HG02852 (cell line): ENCODE results near the gene PSMD9.
"Not testable (repeated sequence)": the region's sequence is repeated elsewhere in the genome, so short reads cannot be mapped to it uniquely, and the experiment has no call there.

Experiments
- ATAC-seq: cut with Tn5 transposase; IDR thresholded peaks from one replicate; pipeline ENCODE4 v1.9.1; 2021; ENCODE audit warnings: mild to moderate bottlenecking, moderate library complexity; ENCODE audit not compliant: unreplicated experiment

Gene PSMD9

DNA sequence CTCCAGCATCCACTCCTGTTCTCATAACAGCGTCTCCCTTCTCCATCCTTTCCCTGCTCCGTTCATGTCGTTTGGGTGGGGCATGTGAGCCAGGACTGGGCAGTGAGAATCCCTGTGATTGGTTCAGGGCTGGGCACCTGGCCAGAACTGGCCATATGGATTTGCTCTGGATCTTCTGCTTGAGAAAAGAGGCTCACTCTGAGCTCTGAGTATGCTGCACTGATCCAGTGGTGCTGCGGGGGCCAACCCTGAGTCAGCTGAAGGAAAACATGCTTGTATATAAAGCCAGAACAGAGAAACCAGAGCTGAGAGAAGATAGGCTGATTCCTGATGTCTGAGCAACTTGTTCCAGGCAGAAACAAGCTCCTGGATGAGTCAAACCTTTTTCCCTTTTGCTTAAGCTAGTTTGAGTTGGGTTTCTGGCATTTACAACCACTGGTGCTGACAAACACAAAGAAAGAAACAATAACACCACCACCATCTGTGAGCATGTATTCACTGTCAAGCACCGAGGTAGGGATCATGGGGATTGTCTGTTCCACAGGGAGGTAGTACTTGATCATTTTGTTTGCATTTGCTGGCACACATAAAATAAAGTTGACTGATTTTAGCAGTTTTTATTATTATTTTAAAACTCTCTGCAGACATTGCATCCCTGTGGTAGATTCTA, 15.9 kb upstream of the PSMD9 start:
- ATAC-seq = no peak

DNA sequence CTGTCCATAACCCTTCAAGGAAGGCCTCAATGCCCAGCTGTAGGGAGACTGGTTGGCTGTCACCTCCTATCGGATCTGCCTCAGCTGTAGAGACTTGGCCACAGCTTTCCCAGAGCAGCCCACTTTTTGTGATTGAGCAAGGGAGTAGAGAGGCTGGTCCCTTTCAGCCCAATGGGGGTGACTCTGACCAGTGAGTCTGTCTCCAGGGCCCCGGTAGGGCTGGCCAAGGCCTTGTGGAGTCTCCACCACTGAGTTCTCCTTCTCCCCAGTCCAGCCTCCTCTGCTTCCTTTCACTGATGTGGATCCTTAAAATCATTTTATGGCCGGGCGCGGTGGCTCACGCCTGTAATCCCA, 15.4 kb upstream of the PSMD9 start:
- ATAC-seq = no peak

DNA sequence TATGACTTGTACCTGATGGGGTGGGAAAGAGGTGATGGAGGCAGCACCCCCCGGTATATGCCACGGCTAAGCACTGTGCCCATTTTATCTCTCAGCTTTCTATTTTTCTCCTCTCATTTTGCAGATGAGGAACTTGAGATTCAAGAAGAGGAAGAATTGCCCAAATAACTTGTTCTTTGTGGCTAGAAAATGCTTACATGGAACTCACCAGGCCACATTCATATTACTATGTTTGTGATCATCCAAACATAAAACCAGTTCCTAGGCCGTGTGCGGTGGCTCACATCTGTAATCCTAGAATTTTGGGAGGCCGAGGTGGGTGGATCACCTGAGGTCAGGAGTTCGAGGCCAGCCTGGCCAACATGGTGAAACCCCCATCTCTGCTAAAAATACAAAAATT, 14.5 kb upstream of the PSMD9 start:
- ATAC-seq = no peak

DNA sequence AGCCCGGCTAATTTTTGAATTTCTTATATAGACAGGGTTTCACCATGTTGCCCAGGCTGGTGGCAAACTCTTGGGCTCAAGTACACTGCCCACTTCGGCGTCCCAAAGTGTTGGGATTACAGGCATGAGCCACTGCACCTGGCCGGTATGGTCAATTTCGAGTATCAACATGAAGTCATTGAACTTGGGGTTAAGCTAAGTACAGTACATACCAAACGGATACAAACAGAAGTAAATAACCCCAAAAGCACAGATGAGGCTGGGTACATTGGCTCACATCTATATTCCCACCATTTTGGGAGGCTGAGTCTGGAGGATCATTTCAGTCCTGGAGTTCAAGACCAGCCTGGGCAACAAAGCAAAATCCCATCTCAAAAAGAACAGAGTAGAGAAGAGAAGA, 13.0 kb upstream of the PSMD9 start:
- no peak for ATAC-seq

DNA sequence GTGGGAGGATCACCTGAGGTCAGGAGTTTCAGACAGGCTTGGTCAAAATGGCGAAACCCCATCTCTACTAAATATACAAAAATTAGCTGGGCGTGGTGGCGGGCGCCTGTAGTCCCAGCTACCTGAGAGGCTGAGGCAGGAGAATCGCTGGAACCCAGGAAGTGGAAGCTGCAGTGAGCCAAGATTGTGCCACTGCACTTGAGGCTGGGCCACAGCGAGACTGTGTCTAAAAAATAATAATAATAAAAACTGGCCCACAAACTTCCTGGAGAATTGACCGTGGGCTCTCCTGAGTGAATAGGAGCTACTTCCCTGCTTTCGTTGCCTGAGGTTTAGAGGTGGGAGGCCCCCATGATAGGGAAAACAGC, 12.5 kb upstream of the PSMD9 start:
- ATAC-seq = not testable (repeated sequence)

DNA sequence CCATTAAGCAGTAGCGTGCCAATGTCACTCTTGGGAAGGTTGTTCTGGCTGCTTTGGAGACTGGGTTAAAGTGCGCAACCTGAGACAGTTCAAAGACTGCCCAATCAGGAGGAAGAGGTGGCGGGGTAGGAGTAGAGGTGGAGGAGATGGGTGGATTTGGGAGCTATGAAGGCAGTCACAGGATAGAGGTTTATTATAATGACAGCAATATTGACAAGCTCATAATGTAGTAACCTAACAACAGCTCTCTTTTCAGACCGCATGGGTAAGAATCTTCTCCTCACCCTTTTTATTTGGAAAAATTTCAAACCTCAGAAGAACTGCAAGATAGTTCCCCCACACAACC, 5.3 kb upstream of the PSMD9 start:
- ATAC-seq = no peak

DNA sequence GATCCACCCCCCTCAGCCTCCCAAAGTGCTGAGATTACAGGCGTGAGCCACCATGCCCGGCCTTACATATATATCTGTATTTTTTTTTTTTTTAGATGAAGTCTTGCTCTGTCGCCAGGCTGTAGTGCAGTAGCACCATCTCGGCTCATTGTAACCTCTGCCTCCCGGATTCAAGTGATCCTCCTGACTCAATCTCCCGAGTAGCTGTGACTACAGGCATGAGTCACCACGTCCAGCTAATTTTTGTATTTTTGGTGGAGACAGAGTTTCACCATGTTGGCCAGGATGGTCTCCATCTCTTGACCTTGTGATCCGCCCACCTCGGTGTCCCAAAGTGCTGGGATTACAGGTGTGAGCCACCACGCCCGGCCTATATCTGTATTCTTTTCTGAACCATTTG, 3.5 kb upstream of the PSMD9 start:
- not testable (repeated sequence) for ATAC-seq

DNA sequence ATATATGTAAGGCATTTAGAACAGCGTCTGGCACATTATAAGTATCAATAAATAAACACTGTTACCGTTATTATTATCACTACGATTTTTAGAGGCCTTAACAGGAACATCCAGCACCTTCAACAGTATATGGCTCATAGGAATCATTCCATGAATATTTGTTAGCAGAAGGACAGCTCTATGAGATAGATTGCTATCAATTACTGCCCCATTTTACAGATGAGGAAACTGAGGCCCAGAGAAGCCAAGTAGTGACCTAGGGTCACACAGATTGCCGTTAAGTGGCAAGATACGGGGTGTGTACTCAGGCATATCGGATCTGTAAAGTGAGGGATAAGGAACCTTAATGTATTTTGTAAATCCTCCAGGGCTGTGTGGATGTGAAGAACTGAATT, 510 bp upstream of the PSMD9 start:
- no peak for ATAC-seq

DNA sequence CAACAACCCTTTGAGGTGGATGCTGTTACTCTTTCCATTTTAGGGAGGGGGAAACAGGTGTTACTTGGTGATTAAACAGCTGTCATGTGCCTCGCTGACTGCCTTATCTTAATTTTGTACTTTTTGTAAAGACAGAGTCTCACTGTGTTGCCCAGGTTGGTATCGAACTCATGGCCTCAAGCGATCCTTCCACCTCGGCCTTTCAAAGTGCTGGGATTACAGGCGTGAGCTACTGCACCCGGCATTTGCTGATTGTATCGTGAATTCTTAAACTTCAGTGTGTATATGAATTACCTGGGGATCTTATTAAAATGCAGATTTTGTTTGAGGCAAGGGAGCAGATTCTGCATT, 659 bp downstream of the PSMD9 start:
- ATAC-seq = no peak

DNA sequence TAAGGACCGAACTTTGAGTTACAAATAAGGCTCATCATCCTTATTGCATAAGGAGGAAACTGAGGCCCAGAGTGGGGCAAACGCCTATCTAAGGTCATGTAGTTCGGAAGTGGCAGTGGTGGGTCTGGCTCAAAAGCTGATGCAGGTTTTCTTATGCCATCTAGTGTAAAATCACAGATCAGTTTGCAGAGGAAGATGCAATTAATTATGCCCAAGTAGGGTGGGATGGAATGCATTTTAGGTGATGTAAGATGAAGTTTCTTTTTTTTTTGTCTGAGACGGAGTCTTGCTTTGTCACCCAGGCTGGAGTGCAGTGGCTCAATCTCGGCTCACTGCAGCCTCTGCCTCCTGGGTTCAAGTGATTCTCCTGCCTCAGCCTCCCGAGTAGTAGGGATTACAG, 1.1 kb downstream of the PSMD9 start:
- ATAC-seq = not testable (repeated sequence)

DNA sequence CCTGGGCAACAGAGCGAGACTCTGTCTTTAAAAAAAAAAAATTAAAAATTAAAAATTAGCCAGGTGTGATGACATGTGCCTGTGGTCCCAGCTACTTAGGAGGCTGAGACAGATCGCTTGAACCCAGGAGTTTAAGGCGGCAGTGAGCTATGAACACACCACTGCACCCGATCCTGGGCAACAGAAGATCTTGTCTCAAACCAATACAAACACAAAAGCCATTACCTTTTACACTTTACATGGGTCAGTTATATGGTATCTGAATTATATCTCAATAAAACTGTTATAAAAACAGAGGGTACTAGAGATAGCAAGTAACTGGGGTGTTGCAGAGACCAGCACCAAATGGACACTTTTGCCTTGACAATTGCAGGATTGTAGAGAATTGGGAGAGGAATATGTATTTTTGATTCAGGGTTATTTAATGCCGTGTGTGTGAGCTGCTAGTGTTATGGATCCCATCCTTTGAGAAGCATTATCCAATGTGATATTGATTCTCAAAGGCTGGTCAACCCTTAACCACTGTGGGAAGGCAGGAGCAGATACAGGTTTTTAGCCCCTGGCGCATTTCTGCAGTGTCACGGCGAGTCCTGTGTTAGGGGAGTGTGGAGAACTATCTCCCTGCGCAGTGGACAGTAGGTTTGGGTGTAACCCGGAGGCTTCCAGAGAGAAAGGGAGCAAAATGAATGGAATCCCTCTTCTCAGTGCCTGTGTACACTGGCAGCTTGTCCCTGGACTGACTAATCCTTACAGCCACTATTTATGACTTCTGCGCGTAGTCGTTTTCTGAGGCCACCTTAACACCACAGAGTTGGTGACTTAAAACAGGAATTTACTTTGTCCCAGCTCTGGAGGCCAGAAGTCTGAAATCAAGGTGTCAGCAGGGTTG, 4.3 kb downstream of the PSMD9 start:
- no peak for ATAC-seq

DNA sequence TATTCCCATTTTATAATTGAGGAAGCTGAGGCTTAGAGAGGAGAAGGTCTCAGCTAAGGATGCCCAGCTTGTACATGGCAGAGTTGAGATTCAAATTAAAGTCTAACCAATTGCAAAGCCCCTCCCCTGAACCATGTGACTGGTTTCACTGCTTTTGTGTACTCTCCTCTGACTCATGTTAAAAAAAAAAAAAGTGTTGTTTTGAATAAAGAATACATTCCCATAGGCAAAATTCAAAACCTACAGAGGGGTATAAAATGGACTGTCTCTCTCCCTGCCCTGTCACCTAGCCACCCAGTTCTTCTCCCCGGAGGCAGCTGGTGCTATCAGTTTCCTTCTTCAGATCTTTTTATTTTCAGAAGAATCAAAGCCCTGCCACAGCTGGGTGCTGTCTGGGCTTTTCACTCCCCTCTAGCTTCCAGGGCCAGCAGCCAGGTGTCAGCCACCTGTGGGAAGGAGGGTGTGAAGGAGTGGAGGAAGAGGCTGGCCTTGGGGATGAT, 5.4 kb downstream of the PSMD9 start:
- ATAC-seq = no peak

DNA sequence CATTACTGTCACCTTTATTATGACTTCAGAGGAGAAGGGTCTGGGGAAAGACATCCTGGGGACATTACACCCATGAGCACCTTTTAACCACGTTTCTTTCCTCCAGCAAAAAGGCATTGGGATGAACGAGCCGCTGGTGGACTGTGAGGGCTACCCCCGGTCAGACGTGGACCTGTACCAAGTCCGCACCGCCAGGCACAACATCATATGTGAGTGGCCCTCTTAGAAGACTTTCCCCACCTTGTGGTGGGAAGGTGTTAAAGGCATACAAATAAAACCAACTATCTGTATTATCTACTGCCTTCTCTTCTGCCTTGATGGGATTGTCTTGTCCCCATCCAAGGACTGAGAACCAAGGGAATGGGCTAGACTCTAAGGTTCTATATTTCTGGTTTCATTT, 6.0 kb downstream of the PSMD9 start:
- no peak for ATAC-seq

DNA sequence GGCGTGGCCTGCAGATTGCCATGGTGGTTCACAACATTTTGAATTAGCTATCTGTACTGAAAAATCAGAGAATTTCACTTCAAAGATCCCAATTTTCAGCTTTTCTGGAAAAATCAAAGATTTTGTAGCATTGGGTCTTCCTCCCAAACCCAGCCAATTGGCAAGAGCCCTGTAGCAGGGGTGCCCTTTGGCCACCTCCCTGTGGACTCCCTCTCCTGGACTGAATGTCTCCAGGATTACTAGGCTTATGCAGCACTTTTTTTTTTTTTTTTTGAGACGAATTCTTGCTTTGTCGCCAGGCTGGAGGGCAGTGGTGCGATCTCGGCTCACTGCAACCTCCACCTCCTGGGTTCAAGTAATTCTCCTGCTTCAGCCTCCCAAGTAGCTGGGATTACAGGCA, 9.7 kb downstream of the PSMD9 start:
- no peak for ATAC-seq

DNA sequence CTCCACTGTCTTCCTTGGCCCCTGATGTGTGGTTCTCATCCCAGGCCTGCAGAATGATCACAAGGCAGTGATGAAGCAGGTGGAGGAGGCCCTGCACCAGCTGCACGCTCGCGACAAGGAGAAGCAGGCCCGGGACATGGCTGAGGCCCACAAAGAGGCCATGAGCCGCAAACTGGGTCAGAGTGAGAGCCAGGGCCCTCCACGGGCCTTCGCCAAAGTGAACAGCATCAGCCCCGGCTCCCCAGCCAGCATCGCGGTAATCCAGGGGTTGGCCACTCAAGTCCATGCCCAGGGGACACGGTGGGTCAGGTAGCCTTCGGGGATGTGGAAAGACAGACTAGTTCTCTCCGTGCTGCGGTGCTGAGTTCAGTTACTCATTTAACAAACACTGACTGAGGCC, 11.0 kb downstream of the PSMD9 start:
- no peak for ATAC-seq

DNA sequence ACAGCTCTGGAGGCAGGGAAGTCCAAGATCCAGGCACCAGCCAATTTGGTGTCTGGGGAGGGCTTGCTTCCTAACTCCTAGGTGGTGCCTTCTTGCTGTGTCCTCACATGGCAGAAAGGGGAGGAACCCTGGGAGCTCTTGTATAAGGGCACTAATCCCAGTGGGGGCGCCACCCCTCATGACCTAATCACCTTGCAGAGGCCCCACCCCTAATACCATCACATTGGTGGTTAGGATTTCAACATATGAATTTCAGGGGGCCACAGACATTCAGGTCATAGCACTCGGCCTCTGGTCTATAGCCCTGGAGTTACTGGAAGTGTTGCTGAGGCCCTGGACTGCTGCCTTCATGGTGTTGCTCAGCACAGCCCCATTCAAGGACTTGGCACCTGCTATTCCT, 14.6 kb downstream of the PSMD9 start:
- no peak for ATAC-seq

DNA sequence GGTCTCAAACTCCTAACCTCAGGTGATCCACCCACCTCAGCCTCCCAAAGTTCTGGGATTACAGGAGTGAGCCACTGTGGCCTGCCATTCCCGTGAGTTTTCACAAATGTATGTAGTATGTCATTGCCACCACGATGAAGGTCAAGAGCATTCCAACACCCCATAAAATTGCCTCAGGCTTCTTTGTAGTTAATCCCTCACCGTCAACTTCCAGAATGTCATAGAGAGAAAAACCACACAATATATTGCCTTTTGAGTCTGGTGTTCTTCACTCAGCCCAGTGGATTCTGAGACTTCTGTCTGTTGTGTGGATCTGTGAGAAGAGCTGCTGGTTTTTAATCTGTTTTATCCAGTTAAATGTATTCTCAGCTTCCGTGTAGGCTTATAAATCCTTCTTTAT, 17.2 kb downstream of the PSMD9 start:
- ATAC-seq = no peak

DNA sequence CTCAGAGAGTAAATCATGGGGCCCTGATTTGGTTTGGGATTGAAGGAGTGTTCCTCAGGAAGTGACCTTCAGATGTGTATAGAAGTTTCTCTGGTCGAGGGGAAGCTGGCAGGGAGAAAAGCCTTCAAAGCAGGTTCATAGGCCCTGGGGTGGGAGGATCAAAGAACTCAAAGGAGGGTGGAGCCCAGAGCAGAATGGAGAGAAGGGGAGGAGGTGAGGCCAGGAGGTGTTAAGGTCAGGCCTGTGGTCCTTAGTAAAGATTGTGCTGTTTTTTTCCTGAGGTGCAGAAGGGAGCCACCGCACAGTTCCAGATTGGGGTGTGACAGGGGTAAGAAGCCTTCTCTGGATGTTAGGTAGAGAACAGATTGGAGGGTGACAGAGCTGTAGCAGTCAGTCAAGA, 20.1 kb downstream of the PSMD9 start:
- ATAC-seq = no peak

DNA sequence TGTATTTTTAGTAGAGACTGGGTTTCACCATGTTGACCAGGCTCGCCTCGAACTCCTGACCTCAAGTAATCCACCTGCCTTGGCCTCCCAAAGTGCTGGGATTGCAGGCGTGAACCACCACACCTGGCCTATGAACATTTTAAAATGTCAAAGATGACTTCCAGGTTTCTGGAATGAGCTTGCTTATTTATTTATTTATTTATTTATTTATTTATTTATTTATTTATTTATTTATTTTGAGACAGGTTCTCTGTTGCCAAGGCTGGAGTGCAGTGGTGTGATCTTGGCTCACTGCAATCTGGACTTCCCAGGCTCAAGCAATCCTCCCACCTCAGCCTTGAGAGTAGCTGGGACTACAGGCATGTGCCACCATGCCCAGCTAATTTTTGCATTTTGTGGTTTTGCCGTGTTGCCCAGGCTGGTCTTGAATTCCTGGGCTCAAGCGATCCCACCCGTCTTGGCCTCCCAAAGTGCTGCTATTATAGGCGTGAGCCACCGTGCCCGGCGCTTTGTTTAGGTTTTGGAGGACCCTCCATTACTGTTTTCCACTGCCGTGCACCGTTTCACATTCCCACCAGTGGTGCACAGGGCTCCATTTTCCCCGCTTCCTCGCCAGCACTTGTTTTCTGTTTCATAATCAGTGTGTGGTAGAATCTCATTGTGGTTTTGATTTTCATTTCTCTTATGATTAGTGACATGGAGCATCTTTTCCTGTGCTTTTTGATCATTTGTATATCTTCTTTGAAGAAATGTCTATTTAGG, 23.4 kb downstream of the PSMD9 start:
- ATAC-seq = no peak

DNA sequence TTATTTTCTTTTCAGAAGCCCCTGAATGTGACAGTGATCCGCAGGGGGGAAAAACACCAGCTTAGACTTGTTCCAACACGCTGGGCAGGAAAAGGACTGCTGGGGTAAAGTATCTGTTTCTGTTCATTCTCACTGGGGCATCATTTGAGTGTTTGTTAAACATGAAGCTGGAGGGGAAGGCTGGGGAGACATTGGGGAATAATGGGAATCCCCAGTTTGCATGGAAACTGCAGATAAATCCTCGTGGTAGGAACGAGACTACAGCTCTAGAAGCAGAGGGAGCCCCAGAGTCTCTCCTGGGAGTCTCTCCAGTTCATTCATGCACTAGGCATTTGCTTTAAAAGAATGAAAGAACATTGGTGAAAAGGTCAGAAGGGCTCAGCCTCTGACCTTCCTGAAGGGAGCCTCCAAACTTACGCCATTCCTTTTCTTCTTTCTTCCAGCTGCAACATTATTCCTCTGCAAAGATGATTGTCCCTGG, 27.3 kb downstream of the PSMD9 start:
- no peak for ATAC-seq

DNA sequence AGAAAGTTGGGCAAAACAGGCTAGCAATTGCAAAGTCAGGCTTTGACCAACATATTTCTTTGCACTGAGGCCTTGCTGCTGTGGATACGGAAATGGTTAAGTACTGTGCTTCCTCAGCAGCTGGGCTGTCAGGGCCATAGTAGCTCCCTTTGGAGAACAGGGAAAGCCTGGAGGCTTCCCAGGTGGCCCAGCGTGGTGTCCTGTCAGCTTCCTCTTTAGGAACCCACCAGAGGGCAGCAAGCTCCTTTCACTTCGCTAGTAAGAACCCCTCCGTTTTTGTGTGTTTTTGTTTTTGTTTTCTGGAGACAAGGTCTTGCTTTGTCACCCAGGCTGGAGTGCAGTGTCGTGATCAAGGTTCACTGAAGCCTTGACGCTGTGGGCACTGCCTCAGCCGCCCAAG, 28.1 kb downstream of the PSMD9 start:
- ATAC-seq = no peak
